ENCODE data around the gene SCFD2.

GRCh38 chr4:52997132-52997416, 368.8 kb downstream of the SCFD2 start:
- TF ChIP-seq POLR2A (IDR thresholded peaks at IDR 0.05): no peak
- no peak for TF ChIP-seq CTCF (IDR thresholded peaks at IDR 0.05)
